IPS-20b (cell line): Measurements from ENCODE around the gene NEUROG1.
A peak's percentile ranks its signal among the peaks of the same experiment; 100 is the strongest.

Experiments
- H3K27ac ChIP-seq: one replicate; pipeline ENCODE4 v1.5.1; 2013; ENCODE audit warnings: low read length
- H3K27me3 ChIP-seq: 2 replicates; pipeline ENCODE4 v1.6.1; 2013; ENCODE audit warnings: mild to moderate bottlenecking, low read length, inconsistent platforms; ENCODE audit not compliant: insufficient read depth
- H3K36me3 ChIP-seq: 2 replicates; pipeline ENCODE4 v1.6.1; 2013; ENCODE audit warnings: low read depth, mild to moderate bottlenecking, inconsistent platforms, low read length, moderate library complexity; ENCODE audit not compliant: insufficient read depth
- H3K4me1 ChIP-seq: 2 replicates; pipeline ENCODE4 v1.6.1; 2013; ENCODE audit warnings: mild to moderate bottlenecking, control low read depth, inconsistent platforms, low read length, moderate library complexity; ENCODE audit not compliant: insufficient read depth
- H3K4me3 ChIP-seq: 2 replicates; pipeline ENCODE4 v1.5.1; 2013; ENCODE audit warnings: mild to moderate bottlenecking, low read length, inconsistent platforms
- H3K9ac ChIP-seq: 2 replicates; pipeline ENCODE4 v1.6.1; 2013; ENCODE audit warnings: low read depth, mild to moderate bottlenecking, inconsistent platforms, low read length, moderate library complexity
- H3K9me3 ChIP-seq: 2 replicates; pipeline ENCODE4 v1.6.1; 2013; ENCODE audit warnings: mild to moderate bottlenecking, low read depth, low read length, inconsistent platforms; ENCODE audit not compliant: insufficient read depth

The NEUROG1 gene

GRCh38 chr5:135559354-135559753 lies 23.6 kb upstream of the NEUROG1 start:
- no peaks in the 10 kb centered on the region for H3K36me3 ChIP-seq
- H3K9me3 ChIP-seq: no peaks in the 10 kb centered on the region
- no peak overlapping the region for H3K4me3 ChIP-seq

DNA sequence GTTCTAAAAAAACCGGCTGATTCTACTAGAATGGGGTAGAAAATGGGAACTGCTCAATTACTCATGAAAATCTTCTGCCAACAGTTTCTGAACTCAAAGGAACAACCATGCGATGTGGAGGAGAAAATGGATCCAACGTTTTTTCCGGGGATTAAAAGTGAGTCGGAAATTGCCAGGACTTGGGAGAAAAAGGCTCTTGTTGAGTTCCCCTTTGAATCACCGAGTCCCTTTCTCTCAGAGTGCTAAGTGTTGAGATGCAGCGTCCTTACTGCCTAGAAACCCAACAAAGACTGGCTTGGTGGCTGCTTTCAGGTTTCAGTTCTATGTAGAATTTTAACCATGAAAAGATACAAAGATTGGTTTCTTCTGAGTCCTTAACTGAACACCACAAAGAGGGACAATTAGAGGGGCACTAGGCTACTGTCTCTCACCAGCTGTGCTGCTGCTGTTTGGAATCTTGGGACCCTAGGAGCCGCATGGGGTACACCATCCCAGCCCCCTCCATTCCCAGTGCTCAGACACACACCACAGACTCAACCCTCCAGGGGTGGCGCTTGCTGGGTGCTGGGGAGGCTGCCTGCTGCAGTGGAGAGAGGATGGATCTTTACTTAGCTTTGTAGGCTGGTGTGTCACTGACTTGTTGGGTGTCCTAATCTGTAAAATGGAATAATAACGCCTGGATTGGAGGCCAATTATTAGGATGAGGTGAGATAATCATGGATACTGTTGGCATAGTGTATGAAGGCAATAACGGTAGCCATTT lies 21.5 kb upstream of the NEUROG1 start:
- Histone ChIP-seq H3K4me1 (no peaks in the 10 kb centered on the region), H3K27me3 (peaks cover 52% of the 10 kb centered on the region), H3K9ac (no peak overlapping the region), H3K27ac (no peak overlapping the region), H3K36me3 (no peaks in the 10 kb centered on the region), H3K9me3 (no peaks in the 10 kb centered on the region), H3K4me3 (no peak overlapping the region)

More at GRCh38 chr5:135559354-135559753, 23.6 kb upstream of the NEUROG1 start:
- Histone ChIP-seq H3K27me3 (peaks cover 40% of the 10 kb centered on the region), H3K9ac (no peak overlapping the region), H3K27ac (no peak overlapping the region), H3K4me1 (peaks cover under 1% of the 10 kb centered on the region; the same call in 1 of the 2 replicates)

DNA sequence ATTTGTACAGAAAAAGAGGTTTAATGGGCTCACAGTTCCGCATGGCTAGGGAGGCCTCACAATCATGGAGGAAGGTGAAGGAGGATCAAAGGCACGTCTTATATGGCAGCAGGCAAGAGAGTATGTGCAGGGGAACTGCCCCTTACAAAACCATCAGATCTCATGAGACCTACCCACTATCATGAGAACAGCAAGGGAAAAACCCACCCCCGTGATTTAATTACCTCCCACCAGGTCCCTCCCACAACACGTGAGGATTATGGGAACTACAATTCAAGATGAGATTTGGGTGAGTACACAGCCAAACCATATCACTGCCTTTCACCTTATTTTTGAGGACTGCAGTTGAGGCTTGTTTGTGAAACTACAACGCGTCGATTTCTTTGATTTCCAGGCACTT lies 20.9 kb upstream of the NEUROG1 start:
- Histone ChIP-seq H3K36me3 (no peaks in the 10 kb centered on the region), H3K9me3 (no peaks in the 10 kb centered on the region), H3K4me3 (no peak overlapping the region), H3K27me3 (peaks cover 54% of the 10 kb centered on the region), H3K9ac (no peak overlapping the region), H3K4me1 (no peaks in the 10 kb centered on the region), H3K27ac (no peak overlapping the region)

GRCh38 chr5:135555530-135555929 lies 19.8 kb upstream of the NEUROG1 start:
- no peaks in the 10 kb centered on the region for H3K36me3 ChIP-seq
- no peak overlapping the region for H3K9ac ChIP-seq
- peaks cover 58% of the 10 kb centered on the region for H3K27me3 ChIP-seq
- H3K9me3 ChIP-seq: no peaks in the 10 kb centered on the region
- H3K4me1 ChIP-seq: no peaks in the 10 kb centered on the region
- no peak overlapping the region for H3K4me3 ChIP-seq
- no peak overlapping the region for H3K27ac ChIP-seq

GRCh38 chr5:135553688-135554462 lies 18.1 kb upstream of the NEUROG1 start:
- Histone ChIP-seq H3K9ac (no peak overlapping the region), H3K27me3 (peaks cover 72% of the 10 kb centered on the region)

DNA sequence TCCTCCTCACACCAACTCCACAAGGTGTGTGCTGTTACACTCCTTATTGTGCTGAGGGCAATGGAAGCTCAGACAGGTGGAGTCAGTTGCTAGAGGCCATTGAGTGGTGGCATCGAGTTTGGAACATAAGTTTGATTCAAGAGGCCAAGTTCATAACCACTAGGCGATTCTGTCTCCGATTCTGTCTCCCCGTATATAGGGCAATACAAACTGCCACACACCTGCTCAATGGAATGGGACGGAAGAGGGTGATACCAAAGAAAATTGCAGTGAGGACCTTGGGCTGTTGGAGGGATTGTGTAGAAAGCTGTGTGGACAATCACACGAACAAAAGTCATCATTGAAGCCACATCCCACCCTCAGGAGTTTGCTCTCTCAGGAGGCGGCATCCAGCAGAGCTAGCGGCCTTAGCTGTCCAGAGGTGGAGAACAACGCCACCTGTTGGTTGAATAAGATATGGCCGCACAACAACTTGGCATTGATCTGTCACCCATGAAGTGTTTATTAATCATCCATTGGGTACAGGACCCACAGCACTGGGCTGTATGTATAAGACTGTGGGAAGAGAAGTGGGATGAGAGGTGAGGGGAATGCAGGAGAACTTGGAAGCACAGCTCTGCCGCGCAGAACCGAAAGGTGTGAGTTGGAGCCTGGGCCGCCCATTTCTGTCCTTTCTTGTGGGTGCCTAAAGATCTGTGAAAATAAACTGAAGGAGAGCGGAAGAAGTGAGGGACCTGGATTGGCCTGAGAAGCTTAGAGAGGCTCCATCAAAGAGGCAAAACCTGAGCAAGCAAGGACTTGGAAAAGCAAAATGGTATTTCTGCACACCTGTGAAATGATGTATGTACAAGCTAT lies 16.1 kb upstream of the NEUROG1 start:
- Histone ChIP-seq H3K9me3 (no peaks in the 10 kb centered on the region), H3K36me3 (no peaks in the 10 kb centered on the region), H3K9ac (no peak overlapping the region), H3K27me3 (peaks cover 84% of the 10 kb centered on the region), H3K4me3 (no peak overlapping the region), H3K27ac (no peak overlapping the region), H3K4me1 (no peaks in the 10 kb centered on the region)

More at GRCh38 chr5:135553688-135554462, 18.1 kb upstream of the NEUROG1 start:
- Histone ChIP-seq H3K9me3 (no peaks in the 10 kb centered on the region), H3K4me1 (no peaks in the 10 kb centered on the region), H3K27ac (no peak overlapping the region), H3K36me3 (no peaks in the 10 kb centered on the region), H3K4me3 (no peak overlapping the region)

GRCh38 chr5:135549413-135549812 lies 13.6 kb upstream of the NEUROG1 start:
- H3K4me3 ChIP-seq: no peak overlapping the region
- H3K9me3 ChIP-seq: peaks cover 3% of the 10 kb centered on the region; the same call in 1 of the 2 replicates
- H3K27ac ChIP-seq: no peak overlapping the region
- H3K9ac ChIP-seq: no peak overlapping the region
- no peaks in the 10 kb centered on the region for H3K36me3 ChIP-seq
- H3K4me1 ChIP-seq: peaks cover under 1% of the 10 kb centered on the region; the same call in 1 of the 2 replicates
- peaks cover 98% of the 10 kb centered on the region for H3K27me3 ChIP-seq

- Histone ChIP-seq H3K9ac (no peak overlapping the region), H3K4me1 (peaks cover 2% of the 10 kb centered on the region; the same call in 1 of the 2 replicates), H3K36me3 (no peaks in the 10 kb centered on the region), H3K27me3 (peaks cover 100% of the 10 kb centered on the region), H3K4me3 (no peak overlapping the region), H3K27ac (no peak overlapping the region), H3K9me3 (peaks cover 3% of the 10 kb centered on the region; the same call in 1 of the 2 replicates)
Measured at GRCh38 chr5:135547590-135548254, 12.0 kb upstream of the NEUROG1 start.

DNA sequence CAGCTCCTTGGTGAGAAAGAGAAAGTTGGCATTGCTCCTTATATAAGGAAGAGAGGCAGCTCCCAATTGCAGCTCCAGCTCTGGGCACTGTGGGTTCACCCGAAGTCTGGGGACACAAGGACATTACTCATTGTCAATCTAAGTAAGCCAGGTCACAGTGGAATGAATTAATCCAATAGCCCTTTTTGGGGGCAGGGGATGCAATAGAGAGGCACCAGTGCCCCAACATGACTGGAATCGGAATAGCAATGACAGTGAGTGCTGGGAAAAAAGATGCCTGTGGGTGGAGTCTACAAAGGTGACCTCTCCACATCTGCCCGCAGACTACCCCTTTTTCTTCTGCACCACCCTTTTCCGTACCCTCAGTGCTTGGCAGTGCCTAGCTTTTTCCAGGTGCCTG lies 11.1 kb upstream of the NEUROG1 start:
- no peaks in the 10 kb centered on the region for H3K36me3 ChIP-seq
- peaks cover 2% of the 10 kb centered on the region; the same call in 1 of the 2 replicates for H3K4me1 ChIP-seq
- peaks cover 100% of the 10 kb centered on the region for H3K27me3 ChIP-seq
- H3K9me3 ChIP-seq: peaks cover 3% of the 10 kb centered on the region; the same call in 1 of the 2 replicates
- H3K9ac ChIP-seq: no peak overlapping the region
- no peak overlapping the region for H3K4me3 ChIP-seq
- H3K27ac ChIP-seq: no peak overlapping the region

GRCh38 chr5:135546101-135546500 lies 10.3 kb upstream of the NEUROG1 start:
- H3K9me3 ChIP-seq: peaks cover 3% of the 10 kb centered on the region; the same call in 1 of the 2 replicates
- no peaks in the 10 kb centered on the region for H3K36me3 ChIP-seq
- no peak overlapping the region for H3K4me3 ChIP-seq
- peaks cover 100% of the 10 kb centered on the region for H3K27me3 ChIP-seq
- H3K9ac ChIP-seq: no peak overlapping the region
- H3K4me1 ChIP-seq: peaks cover 2% of the 10 kb centered on the region; the same call in 1 of the 2 replicates
- no peak overlapping the region for H3K27ac ChIP-seq

DNA sequence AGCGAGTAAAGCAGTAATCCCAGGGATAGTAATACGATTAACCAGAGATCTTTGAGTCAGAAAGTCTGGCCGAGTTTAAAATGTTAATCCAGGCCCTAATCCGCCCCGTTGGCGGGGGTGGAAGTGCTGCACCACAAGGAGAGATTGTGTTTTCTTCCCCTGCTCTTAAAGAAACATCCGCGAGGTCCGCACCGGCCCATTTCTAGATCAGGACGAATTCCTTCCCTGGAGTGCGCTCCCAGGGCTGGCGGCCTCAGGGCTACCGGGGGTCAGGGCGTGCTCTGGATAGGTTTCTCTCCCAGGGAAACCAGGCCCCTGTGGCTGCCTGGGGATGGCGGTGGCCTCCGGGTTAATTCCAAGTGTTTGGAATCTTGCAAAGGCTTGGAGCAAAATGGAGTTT lies 9.3 kb upstream of the NEUROG1 start:
- Histone ChIP-seq H3K27ac (no peak overlapping the region), H3K9me3 (peaks cover 6% of the 10 kb centered on the region; the same call in 1 of the 2 replicates), H3K9ac (no peak overlapping the region), H3K36me3 (no peaks in the 10 kb centered on the region), H3K4me1 (peaks cover 2% of the 10 kb centered on the region; the same call in 1 of the 2 replicates), H3K4me3 (peak overlapping the region; percentile 8; the same call in 1 of the 2 replicates), H3K27me3 (peaks cover 100% of the 10 kb centered on the region)
